Fibroblast of the aortic adventitia (primary cell): ENCODE data around the gene IRGC. TPM values are rescaled to one million over a fixed set of nuclear protein-coding genes. Genes with fewer than 3 reads are reported as not detected.

ENCODE experiments used
- DNase-seq: peaks from one replicate; pipeline ENCODE4 v3.0.0-alpha.2; 2010; ENCODE audit warnings: low read depth
- H3K4me3 ChIP-seq: 2 replicates; pipeline ENCODE4 v1.5.1; 2011; ENCODE audit warnings: low read depth, mild to moderate bottlenecking, control low read depth, low read length, moderate library complexity
- CTCF ChIP-seq: IDR thresholded peaks from 2 replicates; pipeline ENCODE4 v1.5.1; 2011; ENCODE audit warnings: mild to moderate bottlenecking, low read length, control low read depth, inconsistent platforms; ENCODE audit not compliant: insufficient read depth
- total RNA-seq: library from RNA; depleted of rRNA; stranded (reverse); fragments of >200 nt; gene quantifications from 2 replicates; pipeline ENCODE4 v1.2.3, GENCODE V29; 2012; ENCODE audit warnings: low replicate concordance

IRGC gene
- total RNA-seq, 1 donor, result not detected

GRCh38 chr19:43682824-43683661 lies 32.8 kb upstream of the IRGC start:
- DNase-seq, result no peak
- TF ChIP-seq CTCF, result no peak
- H3K4me3 ChIP-seq, result no peak overlapping the region

GRCh38 chr19:43683905-43684304 lies 32.0 kb upstream of the IRGC start:
- TF ChIP-seq CTCF, result no peak
- DNase-seq, result no peak

GRCh38 chr19:43684326-43684725 lies 31.6 kb upstream of the IRGC start:
- TF ChIP-seq CTCF, result no peak
- no peak for DNase-seq
- H3K4me3 ChIP-seq, result no peak overlapping the region

More at GRCh38 chr19:43683905-43684304, 32.0 kb upstream of the IRGC start:
- no peak overlapping the region for H3K4me3 ChIP-seq

GRCh38 chr19:43687660-43687997 lies 28.2 kb upstream of the IRGC start:
- no peak for DNase-seq
- H3K4me3 ChIP-seq, result no peak overlapping the region
- TF ChIP-seq CTCF, result no peak

- no peak overlapping the region for H3K4me3 ChIP-seq
- DNase-seq, result no peak
- TF ChIP-seq CTCF, result no peak
These were observed 27.7 kb upstream of the IRGC start for GRCh38 chr19:43688059-43688701.

GRCh38 chr19:43690444-43690843 lies 25.4 kb upstream of the IRGC start:
- no peak for DNase-seq
- TF ChIP-seq CTCF, result no peak
- H3K4me3 ChIP-seq, result no peak overlapping the region
